ENCODE results near the gene C2orf69.
A peak's percentile ranks its signal among the peaks of the same experiment; 100 is the strongest.
"Not testable (repeated sequence)": the region's sequence is repeated elsewhere in the genome, so short reads cannot be mapped to it uniquely, and the experiment has no call there.

C2orf69 gene, protein sequence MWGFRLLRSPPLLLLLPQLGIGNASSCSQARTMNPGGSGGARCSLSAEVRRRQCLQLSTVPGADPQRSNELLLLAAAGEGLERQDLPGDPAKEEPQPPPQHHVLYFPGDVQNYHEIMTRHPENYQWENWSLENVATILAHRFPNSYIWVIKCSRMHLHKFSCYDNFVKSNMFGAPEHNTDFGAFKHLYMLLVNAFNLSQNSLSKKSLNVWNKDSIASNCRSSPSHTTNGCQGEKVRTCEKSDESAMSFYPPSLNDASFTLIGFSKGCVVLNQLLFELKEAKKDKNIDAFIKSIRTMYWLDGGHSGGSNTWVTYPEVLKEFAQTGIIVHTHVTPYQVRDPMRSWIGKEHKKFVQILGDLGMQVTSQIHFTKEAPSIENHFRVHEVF
- 31.4 to 43.1 (median 41.1) reads per million in 3 experiments for total RNA-seq

DNA sequence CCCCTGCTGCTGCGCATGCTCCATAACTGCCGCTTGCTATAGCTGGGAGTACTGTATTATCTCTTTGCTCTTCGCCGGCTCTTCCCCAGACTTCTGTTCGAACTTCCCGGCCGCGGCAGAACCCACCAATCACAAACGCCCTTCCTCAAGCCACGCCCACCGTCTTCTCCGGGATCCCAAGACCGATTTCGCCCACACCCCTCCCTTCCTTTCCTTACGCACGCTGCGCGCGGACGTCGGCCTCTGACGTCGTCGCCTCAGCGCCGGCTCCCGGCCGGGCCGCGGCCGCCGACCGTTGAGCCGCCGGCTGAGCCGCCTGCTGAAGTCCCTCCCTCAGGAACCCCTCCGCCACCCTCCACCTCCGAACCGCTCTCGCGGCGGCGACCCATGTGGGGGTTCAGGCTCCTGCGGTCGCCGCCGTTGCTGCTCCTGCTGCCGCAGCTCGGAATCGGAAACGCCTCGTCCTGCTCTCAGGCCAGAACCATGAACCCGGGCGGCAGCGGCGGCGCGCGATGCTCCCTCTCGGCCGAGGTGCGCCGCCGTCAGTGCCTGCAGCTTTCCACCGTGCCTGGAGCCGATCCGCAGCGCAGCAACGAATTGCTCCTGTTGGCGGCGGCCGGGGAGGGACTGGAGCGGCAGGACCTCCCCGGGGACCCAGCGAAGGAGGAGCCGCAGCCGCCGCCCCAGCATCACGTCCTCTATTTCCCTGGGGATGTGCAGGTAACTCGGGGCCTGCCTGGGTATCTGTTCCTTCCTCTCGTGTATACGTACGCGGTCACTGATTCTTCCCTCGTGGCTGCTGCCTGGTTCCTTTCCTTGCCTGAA is at the start of gene C2orf69:
TSS of gene C2orf69 (plus strand) at position 242 of the 825 bp plus-strand sequence. CDS start at position 388, 146 bp downstream.
- peak; percentile 85 for DNase-seq

DNA sequence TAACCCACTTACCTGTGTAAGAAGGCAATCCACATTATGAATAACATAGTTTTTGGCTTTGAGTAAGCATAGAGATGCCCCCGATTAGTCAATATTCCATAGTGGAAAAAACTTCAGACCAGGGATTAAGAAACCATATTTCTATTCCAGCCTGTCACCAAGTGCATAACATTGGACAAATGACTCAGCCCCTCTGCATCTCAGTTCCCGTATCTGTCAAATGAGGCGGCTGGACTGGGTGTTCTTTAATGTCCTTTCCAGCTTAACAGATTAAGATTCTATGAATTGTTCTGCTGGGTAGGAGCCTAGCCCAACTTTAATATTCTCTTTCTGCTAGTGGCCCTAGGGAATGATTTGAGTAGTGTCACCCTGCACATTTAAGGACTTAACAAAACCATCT is 48.3 kb upstream of the C2orf69 start:
- DNase-seq, result no peak

DNA sequence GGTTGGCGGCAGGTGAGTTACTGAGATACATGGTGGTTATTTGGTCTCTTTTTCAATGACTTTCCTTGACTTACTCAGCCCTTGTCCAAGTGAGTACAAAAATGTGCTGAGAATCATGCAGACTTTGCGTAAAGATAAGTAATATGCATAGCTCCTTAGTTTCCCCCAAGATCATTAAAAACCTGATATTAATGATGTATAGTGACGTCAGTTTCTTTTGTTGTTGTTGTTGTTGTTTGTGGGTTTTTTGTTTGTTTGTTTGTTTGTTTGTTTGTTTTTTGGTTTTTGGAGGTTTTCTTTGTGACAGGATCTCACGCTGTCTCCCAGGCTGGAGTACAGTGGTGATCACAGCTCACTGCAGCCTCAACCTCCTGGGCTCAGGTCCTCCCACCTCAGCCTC is 45.2 kb upstream of the C2orf69 start:
- DNase-seq, result no peak

DNA sequence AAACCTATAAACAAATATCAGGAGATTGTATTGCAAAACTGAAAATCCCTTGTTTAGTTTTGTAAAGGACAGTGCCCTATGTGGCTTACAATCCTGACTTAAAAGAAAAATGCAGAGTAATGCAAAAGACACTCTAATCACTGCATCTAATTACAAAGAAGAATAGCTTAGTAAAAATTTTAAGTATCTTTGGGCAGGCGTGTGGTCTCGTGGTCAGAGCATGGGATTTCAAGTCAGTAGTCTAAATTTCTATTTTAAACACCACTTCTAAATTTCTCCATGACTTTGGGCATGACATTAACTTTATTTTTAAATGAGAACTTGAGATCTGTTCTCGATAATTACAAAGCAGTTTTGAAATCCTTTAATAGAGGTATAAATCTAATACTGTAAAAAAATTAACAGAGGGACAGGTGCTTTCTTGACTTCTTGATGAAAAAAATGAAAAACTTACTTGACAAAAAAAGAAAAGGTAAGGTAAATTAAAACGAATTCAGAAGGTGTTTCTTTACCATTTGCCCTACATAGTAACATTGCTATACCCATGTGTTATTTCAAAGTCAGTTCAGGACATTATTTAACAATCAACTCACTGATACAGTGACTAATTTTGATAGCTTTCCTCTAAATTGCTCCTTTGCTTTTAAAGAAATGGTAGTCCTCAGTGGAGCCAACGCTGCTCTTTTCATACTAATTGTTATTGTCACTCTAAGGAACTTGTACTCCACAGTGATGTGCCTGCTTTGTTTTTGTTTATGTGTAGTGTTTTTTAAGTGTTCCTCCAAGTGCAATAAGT is 42.5 kb upstream of the C2orf69 start:
- DNase-seq, result no peak

GRCh38 chr2:199869227-199869541 is 41.9 kb upstream of the C2orf69 start:
- DNase-seq, result no peak

DNA sequence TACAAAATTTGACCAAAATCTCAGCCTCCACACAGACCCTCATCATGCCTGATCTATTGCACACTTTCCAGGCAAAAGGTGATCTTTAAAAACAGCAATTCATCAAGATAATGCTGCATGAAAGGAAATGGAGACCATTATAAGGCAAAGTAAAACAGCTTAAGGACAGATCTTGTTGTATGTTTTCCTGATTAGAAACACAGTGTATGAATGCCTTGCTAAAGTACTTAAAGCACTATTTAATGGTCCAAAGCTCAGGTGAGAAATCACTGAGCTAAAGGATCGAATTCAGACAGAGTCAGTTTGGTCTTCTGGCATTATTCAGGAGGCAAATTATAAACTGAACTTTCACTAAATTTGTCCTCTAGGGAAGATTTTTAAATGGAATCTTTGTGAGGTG is 41.4 kb upstream of the C2orf69 start:
- DNase-seq, result no peak

GRCh38 chr2:199870581-199870980 is 40.5 kb upstream of the C2orf69 start:
- no peak for DNase-seq

GRCh38 chr2:199874209-199874608 is 36.9 kb upstream of the C2orf69 start:
- no peak for DNase-seq

DNA sequence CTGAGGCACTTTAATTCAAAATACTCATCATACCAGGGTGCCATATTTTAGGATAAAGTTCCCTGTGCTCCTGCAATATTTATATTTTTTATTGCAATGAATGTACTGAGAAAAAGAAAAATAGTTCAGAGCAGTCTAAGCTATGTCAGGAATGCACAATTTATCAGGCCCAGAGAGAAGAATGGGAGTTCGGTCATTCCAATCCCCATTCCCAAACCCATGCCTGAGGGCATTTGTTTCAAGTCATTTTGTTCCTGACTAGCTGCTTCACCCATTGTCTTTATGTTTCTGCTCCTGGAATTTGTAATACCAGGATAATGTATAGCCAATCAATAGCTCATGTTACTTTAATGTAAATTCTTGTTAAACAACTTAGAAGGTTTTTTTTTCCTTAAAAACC is 35.7 kb upstream of the C2orf69 start:
- DNase-seq, result no peak

DNA sequence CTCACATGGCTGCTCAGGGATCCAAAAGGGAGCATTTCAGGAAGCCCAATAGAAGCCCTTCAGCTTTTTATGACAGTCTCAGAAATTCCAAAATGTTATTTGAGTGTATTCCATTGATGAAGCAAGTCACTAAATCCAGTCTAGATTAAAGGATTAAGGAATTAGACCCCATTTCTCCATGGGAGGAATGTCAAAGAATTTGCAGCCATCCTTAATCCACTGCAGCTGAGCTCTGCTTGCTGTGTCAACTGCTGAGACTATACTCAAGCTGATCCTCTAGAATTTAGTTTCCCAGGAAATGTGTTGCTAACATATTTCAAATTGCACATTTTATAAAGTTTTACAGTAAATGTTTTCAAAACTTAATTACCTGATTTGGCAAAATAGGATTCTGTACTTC is 28.4 kb upstream of the C2orf69 start:
- DNase-seq, result no peak

DNA sequence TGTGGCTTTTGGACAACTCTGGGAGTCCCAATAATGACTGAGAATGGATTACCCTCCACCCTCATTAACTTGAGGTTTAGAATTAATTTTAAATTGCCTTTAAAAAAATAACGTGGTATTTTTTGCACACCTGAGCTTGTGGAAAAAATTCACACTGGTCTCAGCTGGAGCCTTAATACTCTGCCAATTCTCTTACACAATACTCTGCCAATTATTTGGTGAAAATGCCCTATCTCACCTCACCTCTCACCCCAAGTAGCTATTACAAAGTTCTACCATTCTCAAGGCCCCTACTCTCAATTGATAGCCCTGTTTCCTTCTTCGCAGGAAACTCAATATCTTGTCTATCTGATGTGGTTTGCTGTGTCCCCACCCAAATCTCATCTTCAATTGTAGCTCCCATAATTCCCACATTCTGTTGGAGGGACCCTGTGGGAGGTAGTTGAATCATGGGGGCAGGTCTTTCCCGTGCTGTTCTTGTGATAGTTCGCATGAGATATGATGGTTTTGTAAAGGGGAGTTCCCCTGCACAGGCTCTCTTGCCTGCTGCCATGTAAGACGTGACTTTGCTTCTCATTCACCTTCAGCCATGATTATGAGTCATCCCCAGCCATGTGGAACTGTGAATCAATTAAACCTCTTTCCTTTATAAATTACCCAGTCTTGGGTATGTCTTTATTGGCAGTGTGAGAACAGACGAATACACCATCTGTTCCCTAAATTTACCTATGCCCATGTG is 27.4 kb upstream of the C2orf69 start:
- no peak for DNase-seq

GRCh38 chr2:199895406-199895805 is 15.7 kb upstream of the C2orf69 start:
- no peak for DNase-seq

- no peak for DNase-seq
Observed at GRCh38 chr2:199896617-199897016, 14.5 kb upstream of the C2orf69 start.

GRCh38 chr2:199901942-199902341 is 9.2 kb upstream of the C2orf69 start:
- no peak for DNase-seq

DNA sequence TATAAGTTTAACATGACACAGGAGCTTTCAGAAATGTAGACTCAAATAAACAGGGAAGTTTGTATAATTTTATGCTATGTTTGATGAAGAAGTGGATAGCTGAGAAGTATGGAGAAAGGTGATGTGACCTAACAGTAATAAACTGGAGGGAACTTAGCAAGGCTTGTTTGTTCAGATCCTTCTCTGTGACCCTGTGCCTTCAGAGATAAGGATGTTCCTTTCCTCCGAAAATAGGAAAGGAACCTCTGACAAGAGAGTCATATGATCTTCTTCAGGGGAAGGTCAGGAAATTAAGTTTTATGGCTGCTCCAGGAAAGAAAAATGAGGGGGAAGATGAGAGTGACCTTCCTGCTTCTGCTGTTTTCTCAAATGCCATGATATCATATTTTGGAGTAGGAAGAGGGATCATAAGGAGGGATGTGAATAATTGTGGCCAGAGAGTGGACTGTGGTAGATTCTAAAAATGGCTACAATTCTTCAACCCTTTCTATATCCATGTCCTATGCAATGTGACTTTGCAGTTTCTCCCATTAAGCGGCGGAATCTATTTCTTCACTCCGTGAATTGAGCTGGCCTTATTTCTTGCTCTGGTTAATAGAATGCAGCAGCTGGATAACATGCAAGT is 8.5 kb upstream of the C2orf69 start:
- DNase-seq, result no peak

GRCh38 chr2:199903111-199903510 is 8.0 kb upstream of the C2orf69 start:
- DNase-seq, result no peak

GRCh38 chr2:199907008-199907714 is 3.9 kb upstream of the C2orf69 start:
- no peak for DNase-seq

DNA sequence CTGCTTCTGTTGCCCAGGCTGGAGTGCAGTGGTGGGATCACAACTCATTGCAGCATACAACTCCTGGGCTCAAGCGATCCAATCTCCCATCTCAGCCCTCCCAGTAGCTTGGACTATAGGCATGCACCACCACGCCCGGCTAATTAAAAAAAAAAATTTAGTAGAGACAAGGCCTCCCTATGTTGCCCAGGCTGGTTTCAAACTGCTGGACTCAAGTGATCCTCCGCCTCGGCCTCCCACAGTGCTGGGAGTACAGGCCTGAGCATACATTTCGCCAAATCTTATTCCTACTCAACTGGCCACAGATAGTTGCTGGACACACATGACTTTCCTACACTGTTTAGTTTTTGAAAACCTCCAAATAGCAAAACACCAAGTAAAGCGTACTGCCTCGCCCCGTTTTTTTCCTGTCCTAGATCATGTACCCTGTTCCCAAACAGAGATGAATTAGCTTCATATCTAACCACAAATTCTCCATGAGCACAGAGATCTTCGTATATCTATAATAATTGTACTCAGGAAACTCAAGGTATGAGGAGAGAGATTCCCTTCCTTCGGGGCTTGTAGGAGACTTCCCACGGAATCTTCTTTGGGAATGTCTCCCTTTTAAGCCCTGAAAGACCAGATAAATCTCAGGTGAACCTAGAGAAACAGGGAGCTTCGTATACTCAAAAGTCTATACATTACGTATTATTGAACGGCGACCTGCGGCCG is 598 bp upstream of the C2orf69 start:
- DNase-seq, result no peak

GRCh38 chr2:199911877-199912161 is 726 bp downstream of the C2orf69 start:
- no peak for DNase-seq

DNA sequence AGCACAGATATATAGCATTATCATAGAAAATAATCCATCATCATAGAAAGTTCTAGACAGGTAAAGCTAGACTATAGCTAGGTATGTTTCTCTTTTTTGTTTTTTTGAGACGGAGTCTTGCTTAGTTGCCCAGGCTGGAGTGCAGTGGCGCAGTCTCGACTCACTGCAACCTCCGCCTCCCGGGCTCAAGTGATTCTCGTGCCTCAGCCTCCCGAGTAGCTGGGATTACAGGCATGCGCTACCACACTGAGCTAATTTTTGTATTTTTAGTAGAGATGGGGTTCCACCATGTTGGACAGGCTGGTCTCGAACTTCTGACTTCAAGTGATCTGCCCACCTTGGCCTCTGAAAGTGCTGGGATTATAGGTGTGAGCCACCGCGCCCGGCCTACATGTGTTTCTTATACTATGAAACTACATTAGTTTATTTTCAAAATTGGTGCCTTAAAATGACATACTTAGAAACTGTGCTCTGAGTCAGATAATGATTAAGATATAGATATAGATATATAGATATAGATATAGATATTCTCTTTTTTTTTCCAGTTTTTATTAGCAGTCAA is 1.5 kb downstream of the C2orf69 start:
- DNase-seq, result not testable (repeated sequence)

Measured in central memory CD4-positive, alpha-beta T cell (primary cell).